ENCODE measurements around the gene TMEM170B.

TMEM170B gene

GRCh38 chr6:11592294-11592906, 54.9 kb downstream of the TMEM170B start:
- TF ChIP-seq, protein P1, sequence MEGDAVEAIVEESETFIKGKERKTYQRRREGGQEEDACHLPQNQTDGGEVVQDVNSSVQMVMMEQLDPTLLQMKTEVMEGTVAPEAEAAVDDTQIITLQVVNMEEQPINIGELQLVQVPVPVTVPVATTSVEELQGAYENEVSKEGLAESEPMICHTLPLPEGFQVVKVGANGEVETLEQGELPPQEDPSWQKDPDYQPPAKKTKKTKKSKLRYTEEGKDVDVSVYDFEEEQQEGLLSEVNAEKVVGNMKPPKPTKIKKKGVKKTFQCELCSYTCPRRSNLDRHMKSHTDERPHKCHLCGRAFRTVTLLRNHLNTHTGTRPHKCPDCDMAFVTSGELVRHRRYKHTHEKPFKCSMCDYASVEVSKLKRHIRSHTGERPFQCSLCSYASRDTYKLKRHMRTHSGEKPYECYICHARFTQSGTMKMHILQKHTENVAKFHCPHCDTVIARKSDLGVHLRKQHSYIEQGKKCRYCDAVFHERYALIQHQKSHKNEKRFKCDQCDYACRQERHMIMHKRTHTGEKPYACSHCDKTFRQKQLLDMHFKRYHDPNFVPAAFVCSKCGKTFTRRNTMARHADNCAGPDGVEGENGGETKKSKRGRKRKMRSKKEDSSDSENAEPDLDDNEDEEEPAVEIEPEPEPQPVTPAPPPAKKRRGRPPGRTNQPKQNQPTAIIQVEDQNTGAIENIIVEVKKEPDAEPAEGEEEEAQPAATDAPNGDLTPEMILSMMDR (IDR thresholded peaks at IDR 0.05; ENCODE audit: low read depth, low read length): no peak
- H3K4me3 ChIP-seq (ENCODE audit: low read depth, low read length): no peak overlapping the region

- no peak overlapping the region for H3K4me3 ChIP-seq (ENCODE audit: low read depth, low read length)
- TF ChIP-seq, protein P1 (IDR thresholded peaks at IDR 0.05; ENCODE audit: low read depth, low read length): no peak
Measured at GRCh38 chr6:11593096-11593495, 55.5 kb downstream of the TMEM170B start.

DNA sequence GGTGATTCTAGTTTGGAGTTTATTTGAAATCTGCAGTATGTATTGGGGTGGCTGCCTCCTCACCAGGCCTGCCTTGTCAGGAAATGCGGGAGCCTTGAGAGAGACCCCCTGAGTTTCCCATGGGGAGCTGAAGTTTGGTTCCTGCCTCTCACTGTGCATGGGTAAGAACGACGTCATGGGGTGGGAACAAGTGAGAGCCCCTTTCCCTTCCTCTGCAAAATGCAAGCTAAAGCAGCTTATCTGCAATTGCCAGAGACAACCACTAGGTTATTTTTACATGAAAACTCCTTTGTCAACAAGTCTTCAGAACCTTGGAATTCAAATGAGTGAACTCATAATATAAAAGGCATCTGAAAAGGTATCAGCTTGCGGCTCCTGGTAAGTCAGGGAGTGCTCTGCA, 58.4 kb downstream of the TMEM170B start:
- TF ChIP-seq, protein P1 (IDR thresholded peaks at IDR 0.05; ENCODE audit: low read depth, low read length): peak; percentile 33; the same call in 1 of the 2 replicates
- H3K4me3 ChIP-seq (ENCODE audit: low read depth, low read length): no peak overlapping the region

- TF ChIP-seq, protein P1 (IDR thresholded peaks at IDR 0.05; ENCODE audit: low read depth, low read length): no peak
- no peak overlapping the region for H3K4me3 ChIP-seq (ENCODE audit: low read depth, low read length)
Measured at GRCh38 chr6:11596640-11597237, 59.2 kb downstream of the TMEM170B start.

GRCh38 chr6:11598687-11599086, 61.1 kb downstream of the TMEM170B start:
- H3K4me3 ChIP-seq (ENCODE audit: low read depth, low read length): no peak overlapping the region
- TF ChIP-seq, protein P1 (IDR thresholded peaks at IDR 0.05; ENCODE audit: low read depth, low read length): no peak

DNA sequence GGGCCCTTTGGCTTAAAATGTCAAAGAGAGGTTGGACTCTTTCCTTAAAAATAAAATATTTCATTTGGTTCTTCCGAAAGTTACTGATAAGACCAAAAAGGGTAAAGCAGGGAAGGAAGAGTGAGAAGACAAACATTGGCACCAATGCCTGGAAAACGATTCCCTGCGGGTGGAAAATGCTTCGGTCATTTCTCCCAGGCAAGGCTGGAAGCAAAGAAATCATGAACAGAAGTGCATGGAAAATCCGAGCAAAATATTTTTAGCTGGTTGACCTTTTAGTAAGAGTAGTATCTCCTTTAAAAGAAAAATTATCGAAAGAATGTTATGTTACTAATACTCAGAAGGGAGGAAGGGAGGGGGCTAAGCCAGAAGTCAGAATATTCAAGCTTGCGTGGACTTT, 62.7 kb downstream of the TMEM170B start:
- TF ChIP-seq, protein P1 (IDR thresholded peaks at IDR 0.05; ENCODE audit: low read depth, low read length): no peak
- no peak overlapping the region for H3K4me3 ChIP-seq (ENCODE audit: low read depth, low read length)

DNA sequence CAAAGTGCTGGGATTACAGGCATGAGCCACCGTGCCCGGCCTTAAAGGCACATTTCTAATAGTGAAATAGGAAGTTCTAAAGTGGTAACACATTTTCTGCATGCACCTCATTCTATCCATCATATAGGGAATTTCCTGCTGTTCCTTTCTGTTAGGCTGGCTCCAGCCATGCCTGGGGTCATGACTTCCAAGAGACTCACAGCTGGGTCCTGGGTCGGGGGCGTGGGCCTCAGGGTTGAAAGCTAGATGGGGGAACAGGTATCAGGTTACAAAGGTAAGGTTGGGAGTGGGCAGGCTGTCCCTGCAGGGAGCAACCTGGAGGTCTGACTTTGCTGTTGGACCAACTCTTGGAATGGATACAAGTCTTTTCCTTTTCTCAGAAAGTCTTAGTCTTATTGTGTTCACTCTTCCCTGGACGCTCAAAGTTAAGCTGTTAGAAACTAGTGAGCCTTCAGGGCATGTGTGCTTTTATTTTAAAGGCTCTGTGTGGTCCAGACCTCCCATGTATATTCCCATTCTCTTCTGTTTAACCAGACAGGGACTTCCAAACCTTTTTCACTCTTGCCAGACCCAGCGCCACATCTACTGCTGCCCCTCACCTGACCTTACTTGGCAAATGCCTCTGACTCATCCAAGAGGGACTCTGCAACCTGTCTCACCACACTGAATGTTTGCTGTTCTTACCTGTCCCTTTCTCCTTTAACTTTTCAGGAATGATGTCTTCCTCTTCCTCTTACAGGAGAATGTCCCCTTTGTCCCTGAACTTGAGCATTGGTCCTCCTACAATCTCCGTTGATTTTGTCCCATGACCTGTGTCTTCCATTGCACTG, 64.4 kb downstream of the TMEM170B start:
- H3K4me3 ChIP-seq (ENCODE audit: low read depth, low read length): no peak overlapping the region
- TF ChIP-seq, protein P1 (IDR thresholded peaks at IDR 0.05; ENCODE audit: low read depth, low read length): no peak
